ENCODE measurements around the gene TMTC4. TPM values are rescaled to one million over a fixed set of nuclear protein-coding genes. Genes with fewer than 3 reads are reported as not detected.

The TMTC4 gene
- total RNA-seq, 2 experiments from 2014 or later = 15.7 to 19.8 TPM

- POLR2A ChIA-PET = interaction anchor here (0.6 kb wide), 1 partner anchor 787 kb away, joined by 3 read pairs; no protein-coding TSS in a partner anchor
- no peaks in the 10 kb centered on the region for H3K9me2 ChIP-seq (ENCODE audit: insufficient read depth, low read length)
- TF ChIP-seq CTCF (conservative IDR thresholded peaks at IDR 0.05; ENCODE audit: low read length) (no peak), EZH2phosphoT487 (IDR thresholded peaks at IDR 0.05; ENCODE audit: borderline replicate concordance, low read depth, low read length) (no peak)
- H3K4me3 ChIP-seq (ENCODE audit: low read depth, low read length, poor library complexity, severe bottlenecking) = no peak overlapping the region
- intact Hi-C loops (cut with micrococcal nuclease; ENCODE audit: unreplicated experiment) = no loop called here
- H3K4me2 ChIP-seq (ENCODE audit: low read length) = no peak overlapping the region
- no peaks in the 10 kb centered on the region for H3K79me2 ChIP-seq (ENCODE audit: insufficient read depth, low read depth, low read length)
- H3K4me1 ChIP-seq (ENCODE audit: insufficient read depth, low read length, poor library complexity, severe bottlenecking) = peaks cover 6% of the 10 kb centered on the region
- H3K27ac ChIP-seq (ENCODE audit: low read depth, low read length, poor library complexity, severe bottlenecking) = no peak overlapping the region
- no peak overlapping the region for H2AFZ ChIP-seq (ENCODE audit: low read length)
- no peaks in the 10 kb centered on the region for H4K20me1 ChIP-seq (ENCODE audit: insufficient read depth, low read length)
- CTCF ChIA-PET (ENCODE audit: unreplicated experiment) = no interaction called here
- DNase-seq (ENCODE audit: low spot score) = no peak
- no peaks in the 10 kb centered on the region for H3K9me3 ChIP-seq (ENCODE audit: low read length)
- H3K36me3 ChIP-seq (ENCODE audit: insufficient read depth, low read length) = no peaks in the 10 kb centered on the region
- no TSS peak for BruUV-seq (replicated peaks)
Observed at GRCh38 chr13:100604918-100605710, 69.5 kb downstream of the TMTC4 start.

DNA sequence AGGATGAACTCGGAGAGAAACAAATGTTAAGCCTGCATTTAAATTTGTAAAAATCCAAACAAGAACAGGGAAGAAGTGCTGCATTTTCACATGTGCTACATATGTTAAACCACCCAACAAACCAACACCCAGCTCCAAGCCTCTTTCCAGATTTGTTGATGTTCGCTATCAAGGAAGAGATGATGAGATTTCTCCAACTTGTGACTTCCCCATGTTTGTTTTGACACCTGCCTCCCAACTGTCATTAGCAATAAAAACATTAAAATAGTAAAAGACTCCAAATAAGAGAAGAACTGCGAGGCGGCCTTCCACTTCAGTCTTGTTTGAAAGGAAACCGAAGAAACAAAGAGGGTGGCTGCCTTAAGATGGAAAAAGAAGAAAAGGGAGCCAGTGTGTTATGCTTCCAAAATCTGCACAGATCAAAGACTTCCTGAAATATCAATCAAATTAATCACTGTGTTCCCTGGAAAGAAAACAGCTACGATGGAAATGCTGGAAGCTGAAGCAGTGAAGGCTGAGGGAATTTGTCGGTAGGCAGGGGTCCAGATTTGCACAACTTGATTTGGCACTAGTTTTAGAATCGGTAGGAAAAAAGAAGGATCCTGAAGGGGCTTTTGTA, 72.0 kb downstream of the TMTC4 start:
- BruUV-seq (replicated peaks) = no TSS peak
- DNase-seq (ENCODE audit: low spot score) = no peak
- Histone ChIP-seq H3K4me3 (ENCODE audit: low read depth, low read length, poor library complexity, severe bottlenecking) (no peak overlapping the region), H3K36me3 (ENCODE audit: insufficient read depth, low read length) (no peaks in the 10 kb centered on the region), H2AFZ (ENCODE audit: low read length) (no peak overlapping the region), H3K4me2 (ENCODE audit: low read length) (no peak overlapping the region), H4K20me1 (ENCODE audit: insufficient read depth, low read length) (no peaks in the 10 kb centered on the region), H3K4me1 (ENCODE audit: insufficient read depth, low read length, poor library complexity, severe bottlenecking) (no peaks in the 10 kb centered on the region), H3K9me2 (ENCODE audit: insufficient read depth, low read length) (no peaks in the 10 kb centered on the region), H3K9me3 (ENCODE audit: low read length) (no peaks in the 10 kb centered on the region), H3K27ac (ENCODE audit: low read depth, low read length, poor library complexity, severe bottlenecking) (no peak overlapping the region), H3K79me2 (ENCODE audit: insufficient read depth, low read depth, low read length) (no peaks in the 10 kb centered on the region)
- ChIA-PET CTCF (ENCODE audit: unreplicated experiment) (no interaction called here), POLR2A (no interaction called here)
- intact Hi-C loops (cut with micrococcal nuclease; ENCODE audit: unreplicated experiment) = no loop called here
- TF ChIP-seq CTCF (conservative IDR thresholded peaks at IDR 0.05; ENCODE audit: low read length) (no peak), EZH2phosphoT487 (IDR thresholded peaks at IDR 0.05; ENCODE audit: borderline replicate concordance, low read depth, low read length) (no peak)

- H3K9me3 ChIP-seq (ENCODE audit: low read length) = no peaks in the 10 kb centered on the region
- TF ChIP-seq EZH2phosphoT487 (IDR thresholded peaks at IDR 0.05; ENCODE audit: borderline replicate concordance, low read depth, low read length) = no peak
- TF ChIP-seq CTCF (conservative IDR thresholded peaks at IDR 0.05; ENCODE audit: low read length) = no peak
- H3K4me3 ChIP-seq (ENCODE audit: low read depth, low read length, poor library complexity, severe bottlenecking) = no peak overlapping the region
- ChIA-PET CTCF (ENCODE audit: unreplicated experiment) (no interaction called here), POLR2A (no interaction called here)
- intact Hi-C loops (cut with micrococcal nuclease; ENCODE audit: unreplicated experiment) = no loop called here
- H3K9me2 ChIP-seq (ENCODE audit: insufficient read depth, low read length) = no peaks in the 10 kb centered on the region
- no peaks in the 10 kb centered on the region for H3K79me2 ChIP-seq (ENCODE audit: insufficient read depth, low read depth, low read length)
- DNase-seq (ENCODE audit: low spot score) = no peak
- no peaks in the 10 kb centered on the region for H3K36me3 ChIP-seq (ENCODE audit: insufficient read depth, low read length)
- no peaks in the 10 kb centered on the region for H4K20me1 ChIP-seq (ENCODE audit: insufficient read depth, low read length)
- H3K4me2 ChIP-seq (ENCODE audit: low read length) = no peak overlapping the region
- no peak overlapping the region for H3K27ac ChIP-seq (ENCODE audit: low read depth, low read length, poor library complexity, severe bottlenecking)
- no peaks in the 10 kb centered on the region for H3K4me1 ChIP-seq (ENCODE audit: insufficient read depth, low read length, poor library complexity, severe bottlenecking)
- no peak overlapping the region for H2AFZ ChIP-seq (ENCODE audit: low read length)
- BruUV-seq (replicated peaks) = no TSS peak
Observed at GRCh38 chr13:100601716-100602115, 72.9 kb downstream of the TMTC4 start.
